IPS-18c (cell line): ENCODE data around the gene LY86.
A peak's percentile ranks its signal among the peaks of the same experiment; 100 is the strongest.

Experiments
- H3K4me3 ChIP-seq: 2 replicates; pipeline ENCODE4 v1.7.0; 2013; ENCODE audit warnings: low read depth, mild to moderate bottlenecking, low read length, moderate library complexity; ENCODE audit not compliant: insufficient read depth
- H3K9me3 ChIP-seq: one replicate; pipeline ENCODE4 v1.6.1; 2013; ENCODE audit warnings: mild to moderate bottlenecking, low read length, moderate library complexity; ENCODE audit not compliant: control insufficient read depth, insufficient read depth

The LY86 gene

DNA sequence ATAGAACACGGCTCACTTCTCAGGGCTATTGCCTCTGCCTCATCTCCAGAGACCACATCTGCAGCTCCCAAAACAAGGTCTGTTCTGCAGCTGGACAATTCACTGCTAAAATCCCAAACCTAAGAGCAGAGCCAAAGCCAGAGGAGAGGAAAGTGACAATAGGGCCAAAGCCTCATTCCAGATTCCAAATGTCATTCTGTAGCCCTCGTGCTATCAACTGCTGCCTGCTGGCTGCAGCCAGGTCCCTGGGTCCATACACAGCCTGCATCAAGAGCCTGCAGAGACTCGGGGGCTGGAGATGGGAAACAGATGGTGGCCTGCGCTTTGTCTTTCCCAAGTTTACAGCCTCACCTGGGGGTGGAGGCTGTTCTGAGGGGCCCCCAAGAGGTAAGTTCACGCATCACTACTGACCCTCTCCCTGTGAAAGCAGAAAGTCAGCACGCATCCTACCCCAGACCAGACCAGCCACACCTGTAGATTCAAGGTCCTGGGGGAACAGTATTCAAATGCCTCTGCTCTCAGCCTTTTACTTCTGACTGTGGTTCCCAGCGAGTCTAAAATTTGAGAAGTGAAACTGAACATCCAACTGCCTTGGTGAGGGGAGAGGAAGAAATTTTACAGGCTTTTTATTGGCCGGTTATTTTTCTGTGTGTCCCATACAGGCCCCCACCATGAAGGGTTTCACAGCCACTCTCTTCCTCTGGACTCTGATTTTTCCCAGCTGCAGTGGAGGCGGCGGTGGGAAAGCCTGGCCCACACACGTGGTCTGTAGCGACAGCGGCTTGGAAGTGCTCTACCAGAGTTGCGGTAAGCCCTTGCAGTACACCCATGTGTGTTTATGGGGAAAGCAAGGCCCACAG, at the start of gene LY86:
LY86 (plus strand) TSS at position 657 of the 860 bp plus-strand sequence; CDS start at position 672, 15 bp downstream.
- Histone ChIP-seq H3K4me3 (no peak within 1 kb of the TSS), H3K9me3 (peaks cover 2% of the 10 kb centered on the region)

DNA sequence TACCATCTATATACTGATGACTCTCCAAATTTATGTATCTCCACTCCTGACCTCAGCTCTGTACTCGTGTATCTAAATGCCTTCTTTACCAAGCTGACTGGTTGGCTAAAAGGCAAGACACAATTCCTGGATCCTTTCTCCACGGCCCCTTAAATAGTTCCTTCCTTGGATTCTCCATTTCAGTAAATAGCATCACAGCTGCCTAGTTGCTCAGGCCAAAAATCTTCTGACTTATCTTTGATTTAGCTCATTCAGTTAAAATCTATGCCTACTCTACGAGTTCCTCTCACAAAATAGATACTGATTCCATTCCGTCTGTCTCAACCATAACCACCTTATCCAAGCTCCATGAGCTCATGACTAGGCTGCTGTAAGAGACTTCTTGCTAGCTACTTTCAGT, 49.5 kb upstream of the LY86 start:
- H3K9me3 ChIP-seq, result no peaks in the 10 kb centered on the region
- no peak overlapping the region for H3K4me3 ChIP-seq

DNA sequence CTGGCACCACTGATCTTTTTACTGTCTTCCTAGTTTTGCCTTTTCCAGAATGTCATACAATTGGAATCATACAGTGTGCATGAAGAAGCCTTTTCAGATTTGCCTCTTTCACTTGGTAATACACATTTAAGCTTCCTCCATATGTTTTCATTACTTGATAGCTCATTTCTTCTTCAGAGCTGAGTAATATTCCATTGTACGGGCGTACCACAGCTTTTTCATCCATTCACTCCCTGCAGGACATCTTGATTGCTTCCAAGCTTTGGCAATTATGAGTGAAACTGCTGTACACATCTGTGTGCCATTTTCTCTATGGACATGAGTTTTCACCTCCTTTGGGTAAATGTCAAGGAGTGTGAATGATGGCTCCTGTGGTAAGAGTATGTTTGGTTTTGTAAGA, 46.2 kb upstream of the LY86 start:
- H3K9me3 ChIP-seq, result peaks cover 6% of the 10 kb centered on the region
- no peak overlapping the region for H3K4me3 ChIP-seq

DNA sequence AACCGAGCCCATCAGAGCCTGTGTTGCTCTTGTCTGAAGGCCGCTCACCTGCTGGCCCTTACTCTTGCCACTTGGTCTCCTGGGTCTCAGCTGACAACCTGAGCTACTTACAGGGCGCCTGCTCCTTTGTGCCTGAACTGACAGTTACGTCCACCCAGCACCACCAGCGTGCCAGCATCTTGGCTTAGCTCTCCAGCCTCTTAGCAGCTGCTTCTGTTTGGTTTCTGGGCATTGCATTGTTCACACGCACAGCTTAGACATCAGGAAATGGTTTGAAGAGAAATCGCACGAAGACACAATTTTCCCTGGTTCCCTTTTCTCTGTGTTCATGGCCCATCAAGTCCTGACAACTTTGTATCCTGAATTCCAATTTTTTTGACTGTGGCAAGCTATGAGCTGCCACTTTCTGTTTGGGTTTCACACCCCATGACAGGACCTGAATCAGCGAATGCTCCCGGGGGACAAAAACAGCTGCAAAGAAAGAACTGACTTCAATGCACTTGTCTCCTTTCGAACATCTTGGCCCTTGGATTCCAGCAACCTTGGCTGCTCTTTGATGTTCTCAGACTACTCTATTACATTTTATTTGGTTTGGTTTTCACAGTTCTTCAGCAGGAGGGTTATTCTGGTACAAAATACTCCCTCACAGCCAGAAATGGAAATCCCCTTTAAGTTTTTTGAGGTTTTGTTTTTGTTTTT, 45.2 kb upstream of the LY86 start:
- peaks cover 6% of the 10 kb centered on the region for H3K9me3 ChIP-seq

GRCh38 chr6:6545616-6546317, 42.8 kb upstream of the LY86 start:
- H3K9me3 ChIP-seq, result peaks cover 6% of the 10 kb centered on the region
- H3K4me3 ChIP-seq, result peak overlapping the region; percentile 71; the same call in 1 of the 2 replicates

More for the DNA sequence above, 45.2 kb upstream of the LY86 start:
- no peak overlapping the region for H3K4me3 ChIP-seq

DNA sequence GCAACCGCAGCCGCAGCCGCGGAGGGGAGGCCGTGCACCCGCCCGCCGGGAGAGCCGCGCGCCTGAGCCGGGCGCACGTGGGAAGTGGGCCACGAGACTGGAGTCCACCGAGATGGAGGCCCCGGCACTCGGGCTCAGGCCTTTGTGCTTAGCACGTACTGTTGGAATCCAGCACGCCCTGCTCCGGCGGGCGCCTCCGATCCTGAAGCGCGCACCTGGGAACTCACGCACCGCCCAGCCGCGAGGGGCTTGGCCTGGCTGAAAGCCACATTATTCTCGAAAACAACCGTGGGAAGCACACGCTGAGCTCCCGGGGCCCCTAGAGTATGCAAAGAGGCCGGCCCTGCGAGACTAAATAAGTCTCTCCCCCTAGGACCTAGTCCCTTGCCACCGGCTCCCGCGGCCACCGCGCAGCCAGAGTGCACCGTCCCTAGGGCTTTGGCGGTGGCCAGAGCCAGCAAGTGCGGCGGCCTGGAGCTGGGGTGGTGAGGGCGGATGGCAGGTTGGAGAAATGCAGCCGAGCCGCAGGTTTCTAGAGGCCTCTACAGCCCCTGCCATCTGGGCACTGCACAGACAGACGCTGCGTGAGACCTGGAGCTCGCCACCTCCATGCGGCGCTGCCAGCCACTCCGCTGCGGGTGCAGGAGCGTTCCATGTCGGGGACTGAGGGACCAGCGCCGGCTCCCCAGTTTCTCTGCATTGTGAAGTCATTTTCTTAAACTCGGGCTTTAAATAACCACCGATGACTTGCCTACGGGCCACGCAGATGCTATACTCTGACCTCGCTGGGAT, 42.0 kb upstream of the LY86 start:
- peaks cover 6% of the 10 kb centered on the region for H3K9me3 ChIP-seq
- peak overlapping the region; percentile 71 for H3K4me3 ChIP-seq

DNA sequence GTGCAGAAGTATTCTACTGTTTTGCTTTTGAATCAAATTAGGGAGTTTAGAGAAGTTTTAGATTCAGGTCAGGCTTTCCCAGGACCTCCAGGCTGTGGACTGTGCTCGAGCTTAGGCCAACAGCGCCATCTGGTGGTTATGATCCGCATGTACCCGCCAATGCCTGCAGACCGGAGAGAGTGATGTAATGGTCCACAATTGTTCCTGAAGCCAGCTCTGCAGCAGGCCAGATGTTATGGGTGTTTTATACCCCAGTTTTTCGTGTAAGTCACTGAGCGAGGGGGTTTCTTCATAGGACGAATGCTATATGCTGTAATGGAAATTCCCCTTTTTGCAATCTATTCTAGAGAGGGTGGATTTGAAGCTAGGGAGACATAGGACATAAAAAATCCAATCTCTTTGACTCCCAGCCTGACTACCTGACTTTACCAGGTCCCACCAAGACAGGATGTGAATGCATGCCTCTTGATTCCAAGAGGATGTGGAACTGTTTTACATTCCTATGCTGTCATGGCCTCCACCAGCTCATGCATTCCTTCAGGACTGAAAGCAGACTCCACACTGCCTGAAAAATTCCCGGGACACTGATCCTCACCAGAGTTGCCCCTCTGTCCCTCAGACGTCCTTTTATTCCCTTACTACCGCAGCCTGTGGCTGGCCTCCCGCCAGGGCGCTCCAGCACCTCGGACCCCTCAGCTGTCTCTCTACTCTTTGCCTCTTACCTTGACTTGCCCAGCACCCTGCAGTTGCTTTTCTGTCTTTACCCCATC, 41.2 kb upstream of the LY86 start:
- Histone ChIP-seq H3K4me3 (peak overlapping the region; percentile 71; the same call in 1 of the 2 replicates), H3K9me3 (peaks cover 6% of the 10 kb centered on the region)

DNA sequence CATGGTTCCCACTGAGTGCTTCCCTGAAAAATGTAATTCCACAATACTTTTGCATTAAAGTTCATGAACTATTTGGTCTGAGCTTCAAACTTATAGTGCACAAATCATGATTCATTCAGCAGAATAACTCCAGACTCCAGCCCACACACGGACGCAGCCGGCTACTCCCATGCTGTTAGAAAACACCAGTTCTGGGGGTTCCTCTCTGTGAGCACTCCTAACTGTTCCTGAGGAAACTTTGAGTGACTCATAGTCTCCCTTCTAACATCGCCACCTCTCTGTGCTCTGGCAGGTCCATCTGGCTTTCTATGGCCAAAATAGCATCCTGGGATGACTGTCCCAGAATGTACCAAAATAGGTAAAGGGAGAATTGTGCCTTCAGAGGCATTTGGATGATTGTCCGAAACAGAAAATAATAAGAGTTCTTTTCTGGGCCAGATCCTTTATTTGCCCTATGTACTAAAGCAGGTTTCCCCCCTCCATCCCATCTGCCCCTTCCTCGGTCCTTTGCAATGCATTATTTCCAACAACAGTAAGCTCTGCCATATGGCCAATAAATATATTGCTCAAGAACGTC, 32.3 kb upstream of the LY86 start:
- no peaks in the 10 kb centered on the region for H3K9me3 ChIP-seq
- no peak overlapping the region for H3K4me3 ChIP-seq

DNA sequence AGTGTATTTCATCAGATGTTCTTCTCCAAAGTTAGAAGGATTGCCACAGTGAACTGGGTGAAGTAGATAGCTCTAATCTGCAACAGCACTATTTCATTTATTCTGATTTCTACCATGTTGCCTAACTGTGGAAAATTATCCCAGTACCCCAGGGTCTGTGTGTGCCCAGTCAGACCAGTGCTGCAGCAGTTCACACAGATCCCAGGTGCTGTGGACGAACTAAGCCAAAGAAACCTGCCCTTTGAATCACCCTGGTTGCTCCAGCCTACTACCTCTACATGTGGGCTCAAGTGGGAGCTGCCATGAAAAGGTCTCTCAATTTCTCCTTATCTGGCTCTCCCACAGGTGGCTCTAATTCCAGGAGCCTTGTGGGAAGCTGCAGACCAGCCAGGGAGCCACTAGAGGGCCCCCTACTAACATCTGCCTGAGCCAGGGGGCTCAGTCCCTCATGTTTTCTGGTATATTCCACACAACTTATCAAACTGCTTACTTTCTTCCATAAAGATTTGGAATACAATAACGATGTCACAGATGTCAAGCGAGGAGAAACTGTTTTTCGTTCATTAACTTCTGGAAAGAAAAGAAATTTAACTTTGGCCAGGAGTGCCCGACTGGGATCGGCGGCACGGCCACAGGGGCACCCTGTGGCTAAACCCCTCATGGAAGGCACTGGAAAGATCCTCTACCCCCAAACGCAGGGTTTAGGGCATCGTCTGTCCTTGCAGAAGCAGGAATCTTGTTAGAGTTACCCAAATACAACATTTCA, 31.6 kb upstream of the LY86 start:
- H3K9me3 ChIP-seq, result no peaks in the 10 kb centered on the region
- no peak overlapping the region for H3K4me3 ChIP-seq

GRCh38 chr6:6557504-6557839, 31.0 kb upstream of the LY86 start:
- no peaks in the 10 kb centered on the region for H3K9me3 ChIP-seq

GRCh38 chr6:6557886-6558285, 30.6 kb upstream of the LY86 start:
- H3K9me3 ChIP-seq, result no peaks in the 10 kb centered on the region
- H3K4me3 ChIP-seq, result no peak overlapping the region

More at GRCh38 chr6:6557504-6557839, 31.0 kb upstream of the LY86 start:
- H3K4me3 ChIP-seq, result no peak overlapping the region

- Histone ChIP-seq H3K9me3 (no peaks in the 10 kb centered on the region), H3K4me3 (no peak overlapping the region)
Measured at GRCh38 chr6:6559994-6560570, 28.4 kb upstream of the LY86 start.

- H3K9me3 ChIP-seq, result no peaks in the 10 kb centered on the region
- H3K4me3 ChIP-seq, result no peak overlapping the region
Measured at GRCh38 chr6:6560909-6561308, 27.6 kb upstream of the LY86 start.

DNA sequence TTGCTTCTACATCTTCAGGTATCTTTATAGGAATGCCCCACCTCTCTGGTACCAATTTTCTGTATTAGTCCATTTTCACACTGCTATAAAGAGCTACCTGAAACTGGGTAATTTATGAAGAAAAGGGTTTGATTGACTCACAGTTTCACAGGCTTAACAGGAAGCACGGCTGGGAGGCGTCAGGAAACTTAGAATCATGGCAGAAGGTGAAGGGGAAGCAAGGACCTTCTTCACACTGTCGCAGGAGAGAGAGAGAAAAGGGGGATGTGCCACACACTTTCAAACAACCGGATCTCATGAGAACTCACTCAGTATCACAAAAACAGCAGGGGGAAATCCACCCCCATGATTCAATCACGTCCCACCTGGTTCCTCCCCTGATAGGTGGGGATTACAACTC, 24.4 kb upstream of the LY86 start:
- H3K9me3 ChIP-seq, result no peaks in the 10 kb centered on the region
- H3K4me3 ChIP-seq, result no peak overlapping the region

DNA sequence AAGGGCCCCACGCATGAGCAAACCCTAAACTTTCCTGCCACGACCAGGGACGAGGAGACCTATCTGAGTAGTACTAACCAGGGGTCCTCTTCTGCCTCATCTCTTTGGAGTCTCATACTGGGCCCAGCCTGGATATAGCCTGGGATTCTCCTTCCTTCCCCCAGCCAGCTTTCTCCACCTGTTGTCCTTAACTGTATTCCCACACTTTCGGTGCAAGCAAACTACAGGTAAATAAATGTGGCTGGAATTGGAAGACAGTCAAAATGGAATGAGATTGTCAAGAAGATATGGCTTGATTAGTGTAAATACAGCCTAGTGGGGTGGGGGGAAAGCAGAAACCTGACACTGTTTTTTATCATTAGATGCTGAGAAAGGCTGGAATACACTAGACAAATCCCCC, 23.5 kb upstream of the LY86 start:
- Histone ChIP-seq H3K9me3 (no peaks in the 10 kb centered on the region), H3K4me3 (no peak overlapping the region)
